Activated CD8-positive, alpha-beta memory T cell treated with anti-CD3 and anti-CD28 coated beads for 36 hours (primary cell): ENCODE data around the gene GDPGP1. TPM values are rescaled to one million over a fixed set of nuclear protein-coding genes. Genes with fewer than 3 reads are reported as not detected.

Experiments
- CTCF ChIA-PET: fragments of 350-600 bp; sonication (Branson Sonifier 250); formaldehyde crosslinking; loops from one replicate; lab custom pipeline; 2021; ENCODE audit warnings: antibody characterized with exemption; lab: Charles Lee
- POLR2A ChIA-PET: fragments of 350-600 bp; sonication (Branson Sonifier 250); formaldehyde crosslinking; loops from one replicate; lab custom pipeline; 2021; ENCODE audit warnings: antibody characterized with exemption; lab: Charles Lee
- total RNA-seq, 2 experiments: library from RNA; stranded (reverse); gene quantifications; one replicate each; pipeline ENCODE4 v1.2.3, GENCODE V29; 2021

The GDPGP1 gene
- total RNA-seq, 2 experiments from 2014 or later, result 11.1 to 11.4 TPM

GRCh38 chr15:90214553-90215196 is 19.3 kb upstream of the GDPGP1 start:
- ChIA-PET CTCF (interaction anchor here (0.9 kb wide), 1 partner anchor 72 kb away, joined by 3 read pairs; no protein-coding TSS in a partner anchor), POLR2A (no interaction called here)

DNA sequence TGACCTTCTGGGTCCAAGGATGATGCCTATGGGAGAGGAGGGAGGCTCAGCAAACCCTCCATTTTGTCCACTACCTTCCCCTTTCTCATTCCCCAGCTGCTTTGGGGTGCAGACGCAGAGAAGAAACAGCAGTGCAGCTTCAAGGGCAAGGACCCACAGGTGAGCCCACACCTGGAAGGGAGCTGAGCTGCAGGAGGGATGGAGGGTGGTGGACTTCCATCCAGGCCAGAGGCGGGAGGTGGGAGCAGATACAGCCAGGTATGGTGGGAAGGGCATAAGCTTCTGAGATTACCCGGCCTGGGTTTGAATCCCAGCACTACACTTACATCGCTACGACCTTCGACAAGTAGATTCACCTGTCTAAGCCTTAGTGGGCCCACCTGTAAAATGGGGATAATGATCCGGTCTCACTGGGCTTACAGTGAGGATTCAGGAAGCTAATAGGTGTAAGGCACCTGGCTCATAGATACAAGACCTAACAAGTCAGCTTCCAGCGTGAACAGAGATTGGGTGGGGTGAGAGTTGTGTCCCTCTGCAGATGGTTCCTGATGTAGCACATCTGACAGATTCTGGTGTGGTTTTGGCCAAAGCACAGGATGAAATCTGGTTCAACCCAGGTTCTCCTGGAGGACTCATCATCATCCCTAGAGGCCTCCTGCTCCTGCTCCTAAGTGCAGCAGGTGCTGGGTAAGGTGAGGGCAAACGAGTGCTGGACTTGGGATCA is 16.2 kb upstream of the GDPGP1 start:
- ChIA-PET CTCF (interaction anchor here (1.1 kb wide), 1 partner anchor 112 kb away, joined by 3 read pairs; no protein-coding TSS in a partner anchor), POLR2A (no interaction called here)

GRCh38 chr15:90219421-90220141 is 14.4 kb upstream of the GDPGP1 start:
- ChIA-PET CTCF (interaction anchor here (0.6 to 1.4 kb wide), 6 partner anchors 14 to 321 kb away, joined by 3 to 4 read pairs (median 3); no protein-coding TSS in a partner anchor), POLR2A (no interaction called here)

DNA sequence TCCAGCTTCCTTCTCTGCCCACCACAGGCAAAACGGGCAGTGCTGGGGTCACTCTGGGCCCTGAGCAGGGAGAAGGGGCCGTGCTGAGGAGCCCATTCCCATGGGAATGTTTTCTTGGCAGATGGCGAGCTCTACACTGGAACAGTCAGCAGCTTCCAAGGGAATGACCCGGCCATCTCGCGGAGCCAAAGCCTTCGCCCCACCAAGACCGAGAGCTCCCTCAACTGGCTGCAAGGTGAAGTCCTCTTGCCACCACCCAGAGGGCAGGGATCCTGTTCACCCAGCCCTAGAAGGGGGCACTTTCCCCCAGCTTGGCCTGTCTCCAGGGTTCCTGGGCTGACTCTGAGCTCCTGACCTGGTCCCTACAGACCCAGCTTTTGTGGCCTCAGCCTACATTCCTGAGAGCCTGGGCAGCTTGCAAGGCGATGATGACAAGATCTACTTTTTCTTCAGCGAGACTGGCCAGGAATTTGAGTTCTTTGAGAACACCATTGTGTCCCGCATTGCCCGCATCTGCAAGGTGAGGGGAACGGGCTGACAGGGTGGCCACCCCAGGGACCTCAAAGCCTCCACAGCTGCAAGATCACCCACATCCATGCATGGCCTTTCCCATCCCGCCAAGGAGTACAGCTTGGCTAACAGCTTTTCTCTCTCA is 12.6 kb upstream of the GDPGP1 start:
- ChIA-PET POLR2A (interaction anchor here (0.8 kb wide), 1 partner anchor 10 kb away, joined by 3 read pairs; no protein-coding TSS in a partner anchor), CTCF (interaction anchor here (0.7 to 1.6 kb wide), 7 partner anchors 9 to 80 kb away, joined by 3 to 10 read pairs (median 4); partner anchors contain the start of genes CIB1 and GDPGP1)

GRCh38 chr15:90222547-90222946 is 11.5 kb upstream of the GDPGP1 start:
- ChIA-PET CTCF (interaction anchor here (1.3 kb wide), 1 partner anchor 11 kb away, joined by 3 read pairs; no protein-coding TSS in a partner anchor), POLR2A (no interaction called here)

DNA sequence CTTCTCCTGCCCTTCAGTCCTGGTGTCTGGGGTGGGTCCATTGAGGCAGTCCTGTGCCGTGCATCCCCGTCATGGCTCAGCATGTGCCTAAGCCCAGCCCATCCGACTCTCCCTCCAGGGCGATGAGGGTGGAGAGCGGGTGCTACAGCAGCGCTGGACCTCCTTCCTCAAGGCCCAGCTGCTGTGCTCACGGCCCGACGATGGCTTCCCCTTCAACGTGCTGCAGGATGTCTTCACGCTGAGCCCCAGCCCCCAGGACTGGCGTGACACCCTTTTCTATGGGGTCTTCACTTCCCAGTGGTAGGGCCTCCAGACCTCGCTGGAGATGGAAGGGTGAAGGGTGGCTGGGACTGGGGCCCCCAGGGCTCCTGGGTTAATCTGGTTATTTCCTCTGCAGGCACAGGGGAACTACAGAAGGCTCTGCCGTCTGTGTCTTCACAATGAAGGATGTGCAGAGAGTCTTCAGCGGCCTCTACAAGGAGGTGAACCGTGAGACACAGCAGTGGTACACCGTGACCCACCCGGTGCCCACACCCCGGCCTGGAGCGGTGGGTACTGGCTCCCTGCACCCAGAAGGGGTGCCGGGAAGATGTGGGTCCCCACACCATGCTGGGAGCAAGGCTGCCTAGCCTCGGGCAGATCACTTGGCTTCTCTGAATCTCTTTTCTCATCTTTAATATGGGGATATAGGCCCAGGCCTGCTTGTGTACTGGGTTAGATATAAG is 10.4 kb upstream of the GDPGP1 start:
- ChIA-PET CTCF (interaction anchor here (0.5 to 1.3 kb wide), 3 partner anchors 12 to 15 kb away, joined by 3 read pairs; no protein-coding TSS in a partner anchor), POLR2A (interaction anchor here (0.6 kb wide), 1 partner anchor 29 kb away, joined by 6 read pairs; no protein-coding TSS in a partner anchor)

DNA sequence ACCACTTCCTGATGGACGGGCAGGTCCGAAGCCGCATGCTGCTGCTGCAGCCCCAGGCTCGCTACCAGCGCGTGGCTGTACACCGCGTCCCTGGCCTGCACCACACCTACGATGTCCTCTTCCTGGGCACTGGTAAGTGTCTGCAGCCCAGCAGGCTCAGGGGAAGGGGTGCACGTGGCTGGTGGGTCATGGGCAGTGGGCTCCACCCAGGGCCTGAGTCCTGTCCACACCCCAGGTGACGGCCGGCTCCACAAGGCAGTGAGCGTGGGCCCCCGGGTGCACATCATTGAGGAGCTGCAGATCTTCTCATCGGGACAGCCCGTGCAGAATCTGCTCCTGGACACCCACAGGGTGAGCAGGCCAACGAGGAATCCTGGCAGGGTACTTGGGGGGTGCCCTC is 9.0 kb upstream of the GDPGP1 start:
- ChIA-PET CTCF (no interaction called here), POLR2A (no interaction called here)

DNA sequence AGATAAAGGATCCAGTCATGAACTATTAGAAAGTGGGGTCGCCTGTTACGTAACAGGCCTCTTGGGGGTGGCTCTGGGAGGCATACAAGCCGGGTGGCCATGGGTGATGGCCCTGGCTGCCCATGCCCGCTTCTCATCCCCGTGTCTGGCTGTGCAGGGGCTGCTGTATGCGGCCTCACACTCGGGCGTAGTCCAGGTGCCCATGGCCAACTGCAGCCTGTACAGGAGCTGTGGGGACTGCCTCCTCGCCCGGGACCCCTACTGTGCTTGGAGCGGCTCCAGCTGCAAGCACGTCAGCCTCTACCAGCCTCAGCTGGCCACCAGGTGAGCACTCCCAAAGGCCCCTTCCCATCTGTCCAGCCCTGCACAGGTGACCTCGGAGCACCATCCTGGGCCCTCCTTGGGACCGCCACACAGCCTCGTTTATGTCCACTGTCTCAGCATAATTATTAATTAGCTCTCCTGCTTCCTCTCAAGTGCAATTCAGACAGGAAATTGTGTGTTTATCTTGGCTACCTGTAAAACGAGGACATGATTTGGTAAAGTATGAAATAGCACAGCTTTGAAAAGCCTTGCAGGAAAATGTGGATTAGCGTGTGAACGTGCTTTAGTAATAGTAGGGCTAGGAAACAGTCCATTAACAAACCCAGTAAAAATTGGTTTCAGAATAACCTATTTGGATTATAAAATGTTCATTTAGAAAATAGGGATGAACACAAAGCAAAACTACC is 8.3 kb upstream of the GDPGP1 start:
- ChIA-PET POLR2A (no interaction called here), CTCF (interaction anchor here (0.6 kb wide), 1 partner anchor 104 kb away, joined by 4 read pairs; no protein-coding TSS in a partner anchor)

- ChIA-PET POLR2A (no interaction called here), CTCF (interaction anchor here (0.6 kb wide), 1 partner anchor 12 kb away, joined by 3 read pairs; no protein-coding TSS in a partner anchor)
Observed at GRCh38 chr15:90227336-90227735, 6.7 kb upstream of the GDPGP1 start.

- ChIA-PET CTCF (no interaction called here), POLR2A (no interaction called here)
Observed at GRCh38 chr15:90227816-90228772, 5.9 kb upstream of the GDPGP1 start.

- ChIA-PET CTCF (no interaction called here), POLR2A (no interaction called here)
Observed at GRCh38 chr15:90228960-90229359, 5.0 kb upstream of the GDPGP1 start.

DNA sequence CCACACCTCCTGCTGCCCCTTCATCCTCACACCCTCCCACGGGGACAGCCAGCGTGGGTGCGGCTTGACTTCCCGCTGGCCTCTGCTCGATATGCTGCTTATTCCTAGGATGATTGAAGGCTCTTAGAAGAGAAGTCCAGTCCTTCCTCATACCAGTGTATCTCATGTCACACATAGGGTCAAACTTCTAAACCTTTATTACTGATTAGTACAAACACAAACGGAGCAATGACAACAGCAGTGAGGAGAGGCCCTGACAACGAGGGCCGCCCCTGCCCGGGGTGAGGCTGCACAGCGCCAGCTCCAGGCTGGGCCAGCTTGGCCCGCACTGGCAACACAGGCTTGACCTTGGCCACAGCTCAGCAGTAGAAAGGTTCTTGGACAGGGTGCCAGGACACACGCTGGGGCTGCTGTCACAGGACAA is 3.9 kb upstream of the GDPGP1 start:
- ChIA-PET POLR2A (interaction anchor here (1.0 kb wide), 1 partner anchor 19 kb away, joined by 4 read pairs; the partner anchor contains the start of gene TTLL13), CTCF (interaction anchor here (0.5 to 2.3 kb wide), 3 partner anchors 9 to 48 kb away, joined by 3 to 10 read pairs (median 5); no protein-coding TSS in a partner anchor)

GRCh38 chr15:90230610-90231009 is 3.4 kb upstream of the GDPGP1 start:
- ChIA-PET POLR2A (interaction anchor here (0.9 to 3.0 kb wide), 4 partner anchors 19 to 128 kb away, joined by 3 to 10 read pairs (median 4); partner anchors contain the start of genes IDH2, NGRN, SEMA4B and TTLL13), CTCF (interaction anchor here (0.5 to 2.3 kb wide), 4 partner anchors 9 to 47 kb away, joined by 3 to 10 read pairs (median 4); partner anchors contain the start of gene SEMA4B)

- POLR2A ChIA-PET, result interaction anchor here (0.7 to 3.0 kb wide), 8 partner anchors 10 to 711 kb away, joined by 3 to 13 read pairs (median 3); partner anchors contain the start of genes IDH2, NGRN, SEMA4B and TTLL13
Observed at GRCh38 chr15:90231028-90232017, 2.7 kb upstream of the GDPGP1 start.

More at GRCh38 chr15:90231028-90232017, 2.7 kb upstream of the GDPGP1 start:
- CTCF ChIA-PET, result interaction anchor here (0.8 to 2.3 kb wide), 3 partner anchors 10 to 129 kb away, joined by 4 to 10 read pairs (median 4); partner anchors contain the start of genes IDH2 and SEMA4B
